ENCODE measurements around the gene EEF2K. TPM values are rescaled to one million over a fixed set of nuclear protein-coding genes. Genes with fewer than 3 reads are reported as not detected.

The EEF2K gene
- 14.5 and 16.1 TPM in 2 replicates for total RNA-seq

GRCh38 chr16:22206013-22206841 is at the start of gene EEF2K:
Gene EEF2K, plus strand, starts transcription at chr16:22206278. Its CDS starts 19,452 bp downstream, at chr16:22225730.

GRCh38 chr16:22161999-22162655 is 44.0 kb upstream of the EEF2K start, which contains the start of gene SDR42E2:
Gene SDR42E2, plus strand, starts transcription at chr16:22162506. Its CDS starts 3,077 bp downstream, at chr16:22165583.

GRCh38 chr16:22297114-22297870 is 91.2 kb downstream of the EEF2K start, which contains the start of gene POLR3E:
Gene POLR3E, plus strand, starts transcription at chr16:22297409. Its CDS starts 5,560 bp downstream, at chr16:22302969.

Other genes with a start within 250 kb of the EEF2K start
- gene PDZD9, start 205.2 kb upstream of the EEF2K start, total RNA-seq, result not detected in 2 replicates
- gene MOSMO, start 198.2 kb upstream of the EEF2K start, total RNA-seq, result 9.5 and 12.2 TPM in 2 replicates
- gene VWA3A, start 113.7 kb upstream of the EEF2K start, total RNA-seq, result not detected in 2 replicates
- gene SDR42E2, start 43.8 kb upstream of the EEF2K start, total RNA-seq, result not detected in 2 replicates
- 35.9 and 47.6 TPM in 2 replicates for gene POLR3E, start 91.1 kb downstream of the EEF2K start, total RNA-seq
- gene CDR2, start 168.3 kb downstream of the EEF2K start, total RNA-seq, result 25.1 and 29.3 TPM in 2 replicates